ENCODE data around the gene PACS1. TPM values are rescaled to one million over a fixed set of nuclear protein-coding genes. Genes with fewer than 3 reads are reported as not detected.
"Not testable (repeated sequence)": the region's sequence is repeated elsewhere in the genome, so short reads cannot be mapped to it uniquely, and the experiment has no call there.

PACS1 gene
- total RNA-seq, 4 donors from 2014 or later: 32.0 to 62.7 (median 51.8) TPM

DNA sequence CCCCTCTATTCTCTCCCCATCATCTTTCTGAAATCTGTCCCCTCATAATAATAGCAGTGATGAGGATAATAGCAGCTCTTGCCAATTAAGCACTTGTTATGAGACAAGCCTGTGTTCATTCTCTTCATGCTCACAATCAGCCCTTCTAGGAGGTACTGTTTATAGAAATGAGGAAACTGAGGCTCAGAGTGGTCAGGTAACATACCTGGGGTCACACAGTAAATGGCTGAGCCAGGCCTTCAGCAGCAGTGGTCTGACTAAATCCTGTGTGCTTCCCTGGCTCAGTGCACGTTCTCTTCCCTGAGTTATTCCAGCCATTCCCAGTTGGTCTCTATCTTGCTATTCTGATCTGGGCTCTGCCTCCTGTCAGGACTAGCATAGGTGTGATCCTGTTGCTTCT is 204.1 kb downstream of the PACS1 start:
- no peak for DNase-seq (ENCODE audit: low spot score in 2 of 2)
- 33 to 67% methylated on average over 1 of the region's 1 CpG for WGBS, 2 donors
- peaks cover 0 to 1% of the 10 kb centered on the region in 2 donors for H3K27me3 ChIP-seq
- peaks cover 9 to 60% (median 12%) of the 10 kb centered on the region in 3 donors for H3K36me3 ChIP-seq
- no peaks in the 10 kb centered on the region for H3K9me3 ChIP-seq
- H3K4me1 ChIP-seq: peaks cover 0 to 37% (median 20%) of the 10 kb centered on the region in 4 donors
- no peak overlapping the region for H3K27ac ChIP-seq
- no peak for TF ChIP-seq EP300 (IDR thresholded peaks at IDR 0.05)
- no peak for TF ChIP-seq POLR2A (IDR thresholded peaks at IDR 0.05)
- TF ChIP-seq CTCF (IDR thresholded peaks at IDR 0.05): no peak
- H3K4me3 ChIP-seq: no peak overlapping the region

GRCh38 chr11:66275396-66275795 is 205.3 kb downstream of the PACS1 start:
- Histone ChIP-seq H3K36me3 (peaks cover 9 to 58% (median 12%) of the 10 kb centered on the region in 3 donors), H3K4me3 (no peak overlapping the region), H3K27me3 (peaks cover 0 to 3% of the 10 kb centered on the region in 2 donors), H3K9me3 (no peaks in the 10 kb centered on the region), H3K27ac (no peak overlapping the region), H3K4me1 (peaks cover 0 to 26% (median 13%) of the 10 kb centered on the region in 4 donors)
- no peak for DNase-seq (ENCODE audit: low spot score in 2 of 2)
- WGBS, 2 donors: 88 to 90% methylated on average over 8 of the region's 8 CpGs
- TF ChIP-seq CTCF (IDR thresholded peaks at IDR 0.05): no peak
- TF ChIP-seq POLR2A (IDR thresholded peaks at IDR 0.05): no peak
- TF ChIP-seq EP300 (IDR thresholded peaks at IDR 0.05): no peak

- Histone ChIP-seq H3K36me3 (peaks cover 9 to 57% (median 12%) of the 10 kb centered on the region in 3 donors), H3K9me3 (no peaks in the 10 kb centered on the region), H3K27ac (no peak overlapping the region), H3K4me1 (peaks cover 0 to 19% (median 11%) of the 10 kb centered on the region in 4 donors), H3K4me3 (no peak overlapping the region), H3K27me3 (peaks cover 0 to 3% of the 10 kb centered on the region in 2 donors)
- no peak for DNase-seq (ENCODE audit: low spot score in 2 of 2)
- TF ChIP-seq CTCF (IDR thresholded peaks at IDR 0.05): no peak
- no peak for TF ChIP-seq POLR2A (IDR thresholded peaks at IDR 0.05)
- no peak for TF ChIP-seq EP300 (IDR thresholded peaks at IDR 0.05)
- 81 to 82% methylated on average over 14 of the region's 14 CpGs for WGBS, 2 donors
Observed at GRCh38 chr11:66275984-66276612, 206.0 kb downstream of the PACS1 start.

GRCh38 chr11:66276619-66277018 is 206.5 kb downstream of the PACS1 start:
- not testable (repeated sequence) for H3K27me3 ChIP-seq; H3K4me3 ChIP-seq; H3K27ac ChIP-seq; H3K9me3 ChIP-seq; DNase-seq (ENCODE audit: low spot score in 2 of 2)
- Histone ChIP-seq H3K4me1 (peaks cover 0 to 15% (median 11%) of the 10 kb centered on the region in 4 donors), H3K36me3 (peaks cover 9 to 55% (median 12%) of the 10 kb centered on the region in 3 donors)
- WGBS, 2 donors: 56 to 69% methylated on average over 11 to 13 of the region's 13 CpGs

- WGBS, 2 donors: 75 to 77% methylated on average over 4 of the region's 4 CpGs
- Histone ChIP-seq H3K4me1 (peaks cover 0 to 17% (median 12%) of the 10 kb centered on the region in 4 donors), H3K36me3 (peaks cover 6 to 50% (median 12%) of the 10 kb centered on the region in 3 donors)
- not testable (repeated sequence) for H3K4me3 ChIP-seq; DNase-seq (ENCODE audit: low spot score in 2 of 2); H3K27ac ChIP-seq; H3K27me3 ChIP-seq; H3K9me3 ChIP-seq
Observed at GRCh38 chr11:66277064-66277463, 207.0 kb downstream of the PACS1 start.

DNA sequence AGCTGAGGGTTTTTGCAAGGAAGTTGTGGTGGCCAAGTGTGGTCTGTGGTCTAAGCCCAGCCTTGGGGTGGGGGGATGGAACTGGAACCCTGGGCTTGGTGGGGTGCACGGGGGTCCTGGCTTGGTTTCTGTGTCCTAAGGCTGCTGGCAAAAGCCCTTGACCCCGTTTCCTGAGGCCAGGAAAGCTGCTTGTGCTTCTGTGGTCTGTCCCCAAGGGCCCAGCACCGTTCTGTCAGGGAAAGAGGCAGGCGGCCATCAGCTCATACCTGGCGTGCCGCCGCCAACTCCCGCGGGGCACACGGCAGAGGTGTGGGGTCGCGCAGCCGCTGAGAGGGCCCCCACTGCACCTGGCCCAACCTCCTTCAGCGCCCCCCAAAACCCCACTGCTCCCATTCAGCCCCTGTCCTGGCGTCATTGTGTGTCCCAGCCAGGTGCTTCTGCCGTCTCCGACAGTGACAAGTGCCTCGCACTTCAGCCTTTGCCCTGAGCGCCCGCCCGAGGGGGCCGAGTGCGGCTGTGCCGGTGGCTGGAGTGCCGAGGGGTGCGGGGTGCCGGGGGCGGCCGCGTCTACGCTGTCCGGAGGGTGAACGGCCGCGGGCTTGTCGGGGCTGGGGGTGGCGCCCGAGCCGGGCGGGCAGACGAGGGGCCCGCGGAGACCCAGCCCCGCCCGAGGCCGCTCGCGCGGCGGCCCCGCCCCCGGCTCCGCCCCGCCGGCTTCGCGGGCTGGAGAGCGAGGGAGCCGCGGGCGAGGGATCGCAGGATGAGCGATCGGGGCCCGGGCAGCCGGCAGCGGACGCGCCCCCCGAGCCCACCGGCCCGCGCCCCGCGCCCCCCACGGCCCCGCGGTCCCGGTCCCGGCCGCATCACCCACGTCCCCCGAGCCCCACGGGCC is 207.6 kb downstream of the PACS1 start, which contains the start of gene CNIH2:
TSS of gene CNIH2 (plus strand) at position 705 of the 892 bp plus-strand sequence. CDS start 282 bp downstream, outside the sequence.
- Histone ChIP-seq H3K27ac (peak within 1 kb of the TSS in 3 of 4 donors; percentile 42 to 76 (median 71)), H3K4me1 (peaks cover 0 to 23% (median 15%) of the 10 kb centered on the region in 4 donors), H3K4me3 (peak within 1 kb of the TSS; percentile 9 to 47 (median 19)), H3K27me3 (peaks cover 0 to 3% of the 10 kb centered on the region in 2 donors), H3K36me3 (peaks cover 0 to 44% (median 12%) of the 10 kb centered on the region in 3 donors), H3K9me3 (no peaks in the 10 kb centered on the region)
- 16 to 18% methylated on average over 21 to 23 of the region's 84 CpGs for WGBS, 2 donors
- TF ChIP-seq CTCF (IDR thresholded peaks at IDR 0.05) (no peak), EP300 (IDR thresholded peaks at IDR 0.05) (no peak), POLR2A (IDR thresholded peaks at IDR 0.05) (no peak)
- DNase-seq (ENCODE audit: low spot score in 2 of 2): no peak
